Measurements from ENCODE around the gene MACROD1.

The MACROD1 gene

GRCh38 chr11:64058494-64058893 is 107.4 kb downstream of the MACROD1 start:
- DNase-seq (ENCODE audit: insufficient read length, low spot score) (no peak), FAIRE-seq (no peak)
- no peak for TF ChIP-seq CTCF (IDR thresholded peaks at IDR 0.05; ENCODE audit: insufficient read depth, missing control alignments)

- FAIRE-seq = no peak
- no peak for TF ChIP-seq CTCF (IDR thresholded peaks at IDR 0.05; ENCODE audit: insufficient read depth, missing control alignments)
- DNase-seq (ENCODE audit: insufficient read length, low spot score) = peak; percentile 66
Measured at GRCh38 chr11:64057890-64058289, 108.0 kb downstream of the MACROD1 start.

DNA sequence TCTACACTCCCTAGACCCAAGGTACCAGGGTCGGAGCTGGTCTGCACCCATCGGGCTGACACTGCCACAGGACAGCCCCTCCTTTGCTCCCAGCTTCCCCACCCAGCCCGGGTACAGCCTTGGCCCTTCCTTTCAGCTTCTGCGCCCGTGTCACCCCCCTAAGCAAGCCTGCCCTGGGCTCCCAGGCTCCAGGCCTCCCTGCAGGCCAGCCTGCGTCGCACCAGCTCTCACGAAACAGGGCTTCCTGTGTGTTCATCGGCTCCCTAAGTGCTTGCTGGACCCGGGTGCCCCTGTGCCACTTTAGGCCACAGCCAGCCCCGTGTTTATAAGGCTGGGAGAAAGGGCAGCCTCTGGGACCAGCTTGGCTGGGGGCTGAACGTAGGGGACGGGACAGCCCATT is 109.1 kb downstream of the MACROD1 start:
- no peak for FAIRE-seq
- no peak for DNase-seq (ENCODE audit: insufficient read length, low spot score)
- no peak for TF ChIP-seq CTCF (IDR thresholded peaks at IDR 0.05; ENCODE audit: insufficient read depth, missing control alignments)

- no peak for DNase-seq (ENCODE audit: insufficient read length, low spot score)
- no peak for FAIRE-seq
- TF ChIP-seq CTCF (IDR thresholded peaks at IDR 0.05; ENCODE audit: insufficient read depth, missing control alignments) = no peak
Measured at GRCh38 chr11:64056213-64056785, 109.6 kb downstream of the MACROD1 start.

GRCh38 chr11:64055077-64055476 is 110.8 kb downstream of the MACROD1 start:
- TF ChIP-seq CTCF (IDR thresholded peaks at IDR 0.05; ENCODE audit: insufficient read depth, missing control alignments) = no peak
- FAIRE-seq (no peak), DNase-seq (ENCODE audit: insufficient read length, low spot score) (no peak)

- no peak for DNase-seq (ENCODE audit: insufficient read length, low spot score)
- no peak for TF ChIP-seq CTCF (IDR thresholded peaks at IDR 0.05; ENCODE audit: insufficient read depth, missing control alignments)
- FAIRE-seq = no peak
Measured at GRCh38 chr11:64053699-64054098, 112.2 kb downstream of the MACROD1 start.

DNA sequence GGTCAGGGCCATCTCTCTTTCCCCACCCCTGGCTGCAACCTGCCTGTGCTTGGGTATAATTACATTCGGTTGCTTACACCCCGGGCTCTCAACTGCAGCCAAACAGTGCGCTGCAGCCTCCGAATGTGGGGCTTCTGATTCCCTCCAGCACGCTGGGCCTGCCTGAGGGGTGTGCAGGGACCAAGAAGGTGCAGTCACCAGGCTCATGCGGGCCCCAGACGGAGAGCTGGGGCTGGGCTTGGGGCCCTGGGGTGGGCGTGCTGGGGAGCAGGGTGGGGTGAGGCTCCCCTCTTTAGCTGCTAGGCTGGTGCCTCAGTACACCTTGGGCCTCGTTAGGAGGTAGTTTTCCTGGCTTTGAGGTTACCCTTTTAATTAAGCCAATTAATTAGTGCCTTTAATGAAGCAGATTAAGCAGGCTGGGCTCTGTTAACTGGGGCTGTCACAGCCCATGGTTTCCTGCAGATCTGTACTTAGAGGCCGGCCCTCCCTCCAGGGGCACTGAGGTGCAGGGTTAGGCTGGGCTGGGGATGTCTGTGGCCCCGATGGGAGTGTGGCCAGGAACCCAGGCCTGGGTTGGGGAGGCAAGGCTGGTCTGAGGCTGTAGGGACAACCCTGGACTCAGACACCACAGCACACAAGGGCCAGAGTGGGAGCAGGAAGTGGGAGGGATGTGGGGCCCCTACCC is 112.8 kb downstream of the MACROD1 start:
- no peak for FAIRE-seq
- no peak for DNase-seq (ENCODE audit: insufficient read length, low spot score)
- no peak for TF ChIP-seq CTCF (IDR thresholded peaks at IDR 0.05; ENCODE audit: insufficient read depth, missing control alignments)
